ENCODE results near the gene MNAT1. TPM values are rescaled to one million over a fixed set of nuclear protein-coding genes. Genes with fewer than 3 reads are reported as not detected.

The MNAT1 gene
- total RNA-seq, 1 donor from 2014 or later: 114 TPM

DNA sequence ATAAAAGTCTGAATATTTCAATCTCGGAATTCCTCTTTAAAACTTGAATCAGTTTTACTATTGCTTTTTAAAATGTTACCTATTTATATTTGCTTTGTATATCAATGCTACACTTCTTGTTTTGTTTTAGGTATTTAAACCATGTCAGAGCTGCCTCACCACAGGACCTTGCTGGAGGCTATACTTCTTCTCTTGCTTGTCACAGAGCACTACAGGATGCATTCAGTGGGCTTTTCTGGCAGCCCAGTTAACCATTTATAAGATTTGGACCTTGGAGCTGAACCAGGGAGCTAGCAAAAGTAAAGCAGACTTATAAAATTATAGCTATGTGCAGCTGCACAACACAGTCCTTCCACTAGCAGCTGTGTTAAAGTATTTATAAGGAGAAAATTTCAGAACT, 233.5 kb downstream of the MNAT1 start:
- no peak overlapping the region for H3K4me3 ChIP-seq
- H2AFZ ChIP-seq (replicated peaks): no peak overlapping the region
- no peak overlapping the region for H3K27ac ChIP-seq
- H4K20me1 ChIP-seq (ENCODE audit: low read depth): no peaks in the 10 kb centered on the region
- TF ChIP-seq, protein P1, sequence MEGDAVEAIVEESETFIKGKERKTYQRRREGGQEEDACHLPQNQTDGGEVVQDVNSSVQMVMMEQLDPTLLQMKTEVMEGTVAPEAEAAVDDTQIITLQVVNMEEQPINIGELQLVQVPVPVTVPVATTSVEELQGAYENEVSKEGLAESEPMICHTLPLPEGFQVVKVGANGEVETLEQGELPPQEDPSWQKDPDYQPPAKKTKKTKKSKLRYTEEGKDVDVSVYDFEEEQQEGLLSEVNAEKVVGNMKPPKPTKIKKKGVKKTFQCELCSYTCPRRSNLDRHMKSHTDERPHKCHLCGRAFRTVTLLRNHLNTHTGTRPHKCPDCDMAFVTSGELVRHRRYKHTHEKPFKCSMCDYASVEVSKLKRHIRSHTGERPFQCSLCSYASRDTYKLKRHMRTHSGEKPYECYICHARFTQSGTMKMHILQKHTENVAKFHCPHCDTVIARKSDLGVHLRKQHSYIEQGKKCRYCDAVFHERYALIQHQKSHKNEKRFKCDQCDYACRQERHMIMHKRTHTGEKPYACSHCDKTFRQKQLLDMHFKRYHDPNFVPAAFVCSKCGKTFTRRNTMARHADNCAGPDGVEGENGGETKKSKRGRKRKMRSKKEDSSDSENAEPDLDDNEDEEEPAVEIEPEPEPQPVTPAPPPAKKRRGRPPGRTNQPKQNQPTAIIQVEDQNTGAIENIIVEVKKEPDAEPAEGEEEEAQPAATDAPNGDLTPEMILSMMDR (IDR thresholded peaks at IDR 0.05): no peak
- no peak for TF ChIP-seq EZH2phosphoT487 (IDR thresholded peaks at IDR 0.05)
- no peak for TF ChIP-seq EZH2 (IDR thresholded peaks at IDR 0.05)
- H3K36me3 ChIP-seq: no peaks in the 10 kb centered on the region
- H3K27me3 ChIP-seq: no peaks in the 10 kb centered on the region
- peaks cover 1% of the 10 kb centered on the region for H3K36me3 Mint-ChIP-seq
- no peak overlapping the region for H3K9ac ChIP-seq
- no peak overlapping the region for H3K27ac Mint-ChIP-seq
- H3K4me3 Mint-ChIP-seq: no peak overlapping the region
- no peak overlapping the region for H3K4me2 ChIP-seq
- no peaks in the 10 kb centered on the region for H3K9me3 Mint-ChIP-seq
- H3K27me3 Mint-ChIP-seq (ENCODE audit: insufficient read depth, low read depth): no peaks in the 10 kb centered on the region
- no peak for DNase-seq (ENCODE audit: low spot score)
- H3K4me1 ChIP-seq: no peaks in the 10 kb centered on the region
- peaks cover 8% of the 10 kb centered on the region for H3K4me1 Mint-ChIP-seq
- H3F3A ChIP-seq (ENCODE audit: low read depth): no peaks in the 10 kb centered on the region
- H3K9me3 ChIP-seq (ENCODE audit: low read depth): no peaks in the 10 kb centered on the region
- no peaks in the 10 kb centered on the region for H3K79me2 ChIP-seq (ENCODE audit: low read depth)

DNA sequence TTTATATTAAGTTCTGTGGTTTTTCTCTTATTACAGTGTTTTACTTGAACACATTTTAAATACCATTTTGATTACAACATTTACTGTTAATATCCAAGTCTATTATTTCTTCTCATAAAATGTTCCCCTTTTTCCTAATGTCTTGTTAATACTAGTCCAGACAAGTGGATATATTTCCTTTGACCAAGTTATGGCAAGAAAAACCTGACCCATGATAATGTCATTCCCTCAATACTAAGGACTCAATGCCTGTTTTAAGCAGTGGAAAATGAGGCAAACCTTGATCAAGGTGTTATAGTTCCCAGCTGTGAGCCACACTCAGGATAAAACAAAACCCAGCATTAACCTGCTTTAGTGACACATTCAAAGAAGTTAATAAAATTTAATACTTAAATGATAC, 234.1 kb downstream of the MNAT1 start:
- H3K4me3 Mint-ChIP-seq: no peak overlapping the region

DNA sequence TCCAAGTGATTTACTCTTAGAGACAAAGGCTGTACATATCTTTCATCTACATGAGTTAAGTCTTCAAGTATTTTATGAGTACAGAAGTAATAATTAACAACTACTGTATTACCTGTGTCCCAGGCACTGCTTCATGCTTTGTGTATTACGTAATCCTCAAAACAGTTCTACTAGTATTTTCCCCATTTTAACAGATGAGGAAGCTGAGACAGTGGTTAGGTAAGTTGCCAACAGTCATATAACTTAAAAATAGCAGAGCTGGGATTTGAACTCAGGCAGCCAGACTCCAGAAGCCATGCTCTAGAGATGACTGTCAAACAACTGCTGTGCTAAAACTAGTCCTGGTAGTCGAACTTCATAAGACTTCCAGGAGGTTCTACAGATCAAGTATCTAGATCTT, 235.6 kb downstream of the MNAT1 start:
- Mint-ChIP-seq H3K27me3 (ENCODE audit: insufficient read depth, low read depth) (no peaks in the 10 kb centered on the region), H3K36me3 (peaks cover 8% of the 10 kb centered on the region), H3K4me3 (no peak overlapping the region), H3K27ac (no peak overlapping the region), H3K9me3 (no peaks in the 10 kb centered on the region), H3K4me1 (no peaks in the 10 kb centered on the region)
- no peak for DNase-seq (ENCODE audit: low spot score)
- H4K20me1 ChIP-seq (ENCODE audit: low read depth): no peaks in the 10 kb centered on the region
- H3K4me1 ChIP-seq: no peaks in the 10 kb centered on the region
- no peaks in the 10 kb centered on the region for H3F3A ChIP-seq (ENCODE audit: low read depth)
- no peak overlapping the region for H3K27ac ChIP-seq
- H3K4me3 ChIP-seq: no peak overlapping the region
- H3K27me3 ChIP-seq: no peaks in the 10 kb centered on the region
- TF ChIP-seq EZH2 (IDR thresholded peaks at IDR 0.05): no peak
- TF ChIP-seq EZH2phosphoT487 (IDR thresholded peaks at IDR 0.05): no peak
- TF ChIP-seq, protein P1 (IDR thresholded peaks at IDR 0.05): no peak
- H3K9ac ChIP-seq: no peak overlapping the region
- peaks cover 3% of the 10 kb centered on the region for H3K36me3 ChIP-seq
- no peak overlapping the region for H3K4me2 ChIP-seq
- no peaks in the 10 kb centered on the region for H3K79me2 ChIP-seq (ENCODE audit: low read depth)
- H2AFZ ChIP-seq (replicated peaks): no peak overlapping the region
- no peaks in the 10 kb centered on the region for H3K9me3 ChIP-seq (ENCODE audit: low read depth)

More for the DNA sequence above, 234.1 kb downstream of the MNAT1 start:
- H3K36me3 Mint-ChIP-seq: peaks cover 4% of the 10 kb centered on the region
- Histone ChIP-seq H3K27me3 (no peaks in the 10 kb centered on the region), H3K4me3 (no peak overlapping the region), H3K4me1 (no peaks in the 10 kb centered on the region), H3K36me3 (no peaks in the 10 kb centered on the region), H3K4me2 (no peak overlapping the region), H3K79me2 (ENCODE audit: low read depth) (no peaks in the 10 kb centered on the region), H3F3A (ENCODE audit: low read depth) (no peaks in the 10 kb centered on the region), H2AFZ (replicated peaks) (no peak overlapping the region), H3K27ac (no peak overlapping the region), H3K9me3 (ENCODE audit: low read depth) (no peaks in the 10 kb centered on the region), H3K9ac (no peak overlapping the region), H4K20me1 (ENCODE audit: low read depth) (no peaks in the 10 kb centered on the region)
- no peaks in the 10 kb centered on the region for H3K27me3 Mint-ChIP-seq (ENCODE audit: insufficient read depth, low read depth)
- H3K9me3 Mint-ChIP-seq: no peaks in the 10 kb centered on the region
- DNase-seq (ENCODE audit: low spot score): no peak
- TF ChIP-seq, protein P1 (IDR thresholded peaks at IDR 0.05): no peak
- TF ChIP-seq EZH2phosphoT487 (IDR thresholded peaks at IDR 0.05) (no peak), EZH2 (IDR thresholded peaks at IDR 0.05) (no peak)
- H3K4me1 Mint-ChIP-seq: peaks cover 3% of the 10 kb centered on the region
- no peak overlapping the region for H3K27ac Mint-ChIP-seq

Data from neural progenitor cell (in vitro differentiated cells).